MM.1S (cell line): ENCODE data around the gene SLC7A6.
A peak's percentile ranks its signal among the peaks of the same experiment; 100 is the strongest.

Source experiments
- DNase-seq: peaks from one replicate; pipeline ENCODE4 v3.0.0-alpha.2; 2015
- H2AFZ ChIP-seq: fragments of 300-600 bp; sonication (generic); 2 replicates; pipeline ENCODE4 v1.6.0; 2016; ENCODE audit warnings: antibody characterized with exemption, low read length
- H3F3A ChIP-seq: fragments of 300-600 bp; sonication (generic); 2 replicates; pipeline ENCODE4 v1.6.1; 2016; ENCODE audit warnings: mild to moderate bottlenecking, antibody characterized with exemption, low read length, moderate library complexity, mixed read lengths; ENCODE audit not compliant: insufficient read depth
- H3K27ac ChIP-seq: fragments of 300-600 bp; sonication (generic); 2 replicates; pipeline ENCODE4 v1.5.1; 2016; ENCODE audit warnings: mild to moderate bottlenecking, low read length
- H3K27me3 ChIP-seq: fragments of 300-600 bp; sonication (generic); replicated peaks from 2 replicates; pipeline ENCODE4 v1.6.0; 2016; ENCODE audit warnings: low read length; ENCODE audit not compliant: insufficient read depth
- H3K36me3 ChIP-seq: fragments of 300-600 bp; sonication (generic); replicated peaks from 2 replicates; pipeline ENCODE4 v1.6.1; 2016; ENCODE audit warnings: mild to moderate bottlenecking, low read length, mixed read lengths; ENCODE audit not compliant: insufficient read depth
- H3K4me1 ChIP-seq: fragments of 300-600 bp; sonication (generic); 2 replicates; pipeline ENCODE4 v1.6.1; 2016; ENCODE audit warnings: low read length, mixed read lengths
- H3K4me2 ChIP-seq: fragments of 300-600 bp; sonication (generic); 2 replicates; pipeline ENCODE4 v1.6.0; 2016; ENCODE audit warnings: low read depth, low read length
- H3K4me3 ChIP-seq: fragments of 300-600 bp; sonication (generic); 2 replicates; pipeline ENCODE4 v1.5.1; 2016; ENCODE audit warnings: low read length, mixed read lengths
- H3K79me2 ChIP-seq: fragments of 300-600 bp; sonication (generic); 2 replicates; pipeline ENCODE4 v1.6.1; 2016; ENCODE audit warnings: mixed run types, low read length, mixed read lengths
- H3K9ac ChIP-seq: fragments of 300-600 bp; sonication (generic); 2 replicates; pipeline ENCODE4 v1.6.1; 2016; ENCODE audit warnings: low read length, mixed read lengths
- H3K9me2 ChIP-seq: fragments of 300-600 bp; sonication (generic); replicated peaks from 2 replicates; pipeline ENCODE4 v1.6.1; 2016; ENCODE audit warnings: mild to moderate bottlenecking, low read length, mixed read lengths; ENCODE audit not compliant: insufficient read depth
- H3K9me3 ChIP-seq: fragments of 300-600 bp; sonication (generic); replicated peaks from 2 replicates; pipeline ENCODE4 v1.6.1; 2016; ENCODE audit warnings: mild to moderate bottlenecking, low read length, mixed read lengths; ENCODE audit not compliant: insufficient read depth
- H4K20me1 ChIP-seq: fragments of 300-600 bp; sonication (generic); 2 replicates; pipeline ENCODE4 v1.6.1; 2016; ENCODE audit warnings: mild to moderate bottlenecking, low read length, moderate library complexity, mixed read lengths; ENCODE audit not compliant: insufficient read depth
- EZH2 ChIP-seq: fragments of 300-600 bp; sonication (generic); optimal IDR thresholded peaks from 2 replicates; pipeline ENCODE3; 2017; ENCODE audit warnings: low read depth, mild to moderate bottlenecking, antibody characterized with exemption, low read length, mixed read lengths
- EZH2phosphoT487 ChIP-seq: fragments of 300-600 bp; sonication (generic); IDR thresholded peaks from 2 replicates; pipeline ENCODE4 v1.6.1; 2018; ENCODE audit warnings: antibody characterized with exemption, low read length
- TF ChIP-seq, protein P1 (sequence below): fragments of 300-600 bp; sonication (generic); IDR thresholded peaks from 2 replicates; pipeline ENCODE4 v1.5.1; 2016; ENCODE audit warnings: antibody characterized with exemption, low read length, mixed read lengths

Gene SLC7A6

DNA sequence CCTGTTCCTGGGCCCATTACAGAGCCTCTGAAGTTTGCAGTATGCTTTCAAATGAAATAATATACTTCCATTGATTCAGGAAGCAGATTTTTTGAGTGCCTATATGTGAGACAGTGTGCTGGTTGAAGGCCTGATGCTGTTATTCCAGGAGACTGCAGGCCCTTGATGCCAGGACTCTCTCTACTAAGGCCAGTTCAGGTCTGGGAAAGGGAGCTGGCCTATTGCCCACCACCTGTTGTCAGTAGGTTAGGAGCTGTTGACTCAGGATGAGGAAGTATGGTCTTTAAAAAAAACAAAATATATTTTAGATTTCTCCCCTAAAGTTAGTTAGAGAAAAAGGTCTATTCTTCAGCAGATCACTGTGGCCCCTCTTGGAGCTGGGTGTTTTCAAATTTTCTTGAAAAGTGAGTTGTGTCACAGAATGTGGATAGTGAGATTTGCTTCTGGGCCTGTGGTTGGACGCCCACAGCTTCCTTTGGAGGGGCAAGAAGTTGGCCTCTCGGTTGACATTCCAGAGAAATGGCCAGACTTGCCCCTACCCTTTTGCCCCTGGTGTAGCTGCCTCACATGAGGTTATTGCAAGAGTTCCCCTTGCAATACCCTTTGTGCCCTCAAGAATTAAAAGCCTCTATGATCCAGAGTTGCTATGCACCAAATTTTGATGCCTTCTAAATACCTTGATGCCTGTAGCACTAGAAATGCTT, 36.3 kb upstream of the SLC7A6 start:
- Histone ChIP-seq H2AFZ (no peak overlapping the region), H3K9me2 (no peaks in the 10 kb centered on the region), H3K9ac (no peak overlapping the region; the same call in 1 of the 2 replicates), H3K4me1 (peaks cover 15% of the 10 kb centered on the region), H3K27me3 (no peaks in the 10 kb centered on the region), H3K9me3 (no peaks in the 10 kb centered on the region), H3K27ac (peak overlapping the region; percentile 37; the same call in 1 of the 2 replicates), H3K4me2 (no peak overlapping the region), H3K79me2 (no peaks in the 10 kb centered on the region), H4K20me1 (no peaks in the 10 kb centered on the region), H3K4me3 (no peak overlapping the region), H3K36me3 (no peaks in the 10 kb centered on the region), H3F3A (peaks cover 9% of the 10 kb centered on the region; the same call in 1 of the 2 replicates)
- TF ChIP-seq EZH2phosphoT487 = no peak
- TF ChIP-seq, protein P1, sequence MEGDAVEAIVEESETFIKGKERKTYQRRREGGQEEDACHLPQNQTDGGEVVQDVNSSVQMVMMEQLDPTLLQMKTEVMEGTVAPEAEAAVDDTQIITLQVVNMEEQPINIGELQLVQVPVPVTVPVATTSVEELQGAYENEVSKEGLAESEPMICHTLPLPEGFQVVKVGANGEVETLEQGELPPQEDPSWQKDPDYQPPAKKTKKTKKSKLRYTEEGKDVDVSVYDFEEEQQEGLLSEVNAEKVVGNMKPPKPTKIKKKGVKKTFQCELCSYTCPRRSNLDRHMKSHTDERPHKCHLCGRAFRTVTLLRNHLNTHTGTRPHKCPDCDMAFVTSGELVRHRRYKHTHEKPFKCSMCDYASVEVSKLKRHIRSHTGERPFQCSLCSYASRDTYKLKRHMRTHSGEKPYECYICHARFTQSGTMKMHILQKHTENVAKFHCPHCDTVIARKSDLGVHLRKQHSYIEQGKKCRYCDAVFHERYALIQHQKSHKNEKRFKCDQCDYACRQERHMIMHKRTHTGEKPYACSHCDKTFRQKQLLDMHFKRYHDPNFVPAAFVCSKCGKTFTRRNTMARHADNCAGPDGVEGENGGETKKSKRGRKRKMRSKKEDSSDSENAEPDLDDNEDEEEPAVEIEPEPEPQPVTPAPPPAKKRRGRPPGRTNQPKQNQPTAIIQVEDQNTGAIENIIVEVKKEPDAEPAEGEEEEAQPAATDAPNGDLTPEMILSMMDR = no peak
- TF ChIP-seq EZH2 = no peak
- DNase-seq = no peak

DNA sequence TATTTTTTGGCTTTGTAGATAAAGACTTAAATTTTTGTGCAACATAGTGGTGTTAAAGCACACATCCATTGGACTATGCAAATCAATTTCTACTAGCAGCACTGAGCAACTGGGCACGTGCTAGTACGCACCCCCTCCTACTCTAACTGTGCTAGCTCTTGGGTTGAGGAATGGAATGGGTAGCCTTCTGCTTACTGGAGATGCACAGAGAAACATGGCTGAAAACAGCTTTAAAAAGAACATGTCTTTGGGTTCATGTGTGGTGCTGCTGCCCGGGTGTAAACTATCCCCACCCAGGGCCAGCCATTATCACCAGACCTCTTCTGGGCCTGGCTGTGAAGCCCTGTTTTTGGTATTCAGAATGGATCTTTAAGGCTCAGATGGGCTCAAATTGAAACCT, 35.7 kb upstream of the SLC7A6 start:
- Histone ChIP-seq H3K9me3 (no peaks in the 10 kb centered on the region), H3K4me1 (peaks cover 15% of the 10 kb centered on the region), H4K20me1 (no peaks in the 10 kb centered on the region), H3K36me3 (no peaks in the 10 kb centered on the region), H3K4me3 (no peak overlapping the region), H3K27ac (no peak overlapping the region), H3K4me2 (no peak overlapping the region), H3K9me2 (no peaks in the 10 kb centered on the region), H3K27me3 (no peaks in the 10 kb centered on the region), H3K79me2 (no peaks in the 10 kb centered on the region), H2AFZ (no peak overlapping the region), H3F3A (peaks cover 9% of the 10 kb centered on the region; the same call in 1 of the 2 replicates), H3K9ac (no peak overlapping the region)
- TF ChIP-seq EZH2 (no peak), EZH2phosphoT487 (no peak)
- TF ChIP-seq, protein P1 = no peak
- DNase-seq = no peak

DNA sequence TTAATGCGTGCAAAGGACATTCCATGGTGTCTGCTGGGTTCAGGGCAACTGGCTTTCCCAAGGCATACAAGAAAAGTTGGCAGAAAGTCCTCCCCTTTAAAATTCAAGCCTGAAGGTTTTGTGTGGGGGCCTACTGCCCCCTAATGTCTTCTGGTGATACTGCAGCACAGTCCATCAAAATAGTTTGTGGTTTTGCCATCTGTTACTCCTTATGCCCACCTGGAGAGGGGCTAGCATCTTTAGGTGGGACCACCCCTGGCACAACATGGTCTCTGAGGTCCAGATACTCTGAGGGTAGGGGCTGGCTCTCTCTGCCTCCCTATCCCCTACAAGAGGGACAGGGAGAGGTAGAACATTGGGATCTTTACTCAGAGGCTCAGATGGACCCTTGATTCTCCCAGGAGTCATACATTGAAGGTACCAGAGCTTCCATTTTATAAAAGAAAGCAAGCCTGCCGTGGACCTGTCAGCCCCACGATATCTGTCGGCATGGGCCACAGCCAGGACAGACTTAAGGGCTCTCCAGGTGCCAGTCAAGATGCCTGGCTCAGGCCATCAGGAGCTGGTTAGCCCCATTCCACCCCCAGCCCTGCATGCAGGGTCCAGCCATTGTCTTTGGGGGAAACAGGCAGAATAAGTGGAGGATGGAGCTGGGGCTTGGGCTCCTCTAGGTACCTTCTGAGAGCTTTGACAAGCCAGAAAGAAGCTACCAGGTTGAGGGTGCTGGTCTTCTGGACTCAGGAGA, 34.7 kb upstream of the SLC7A6 start:
- H4K20me1 ChIP-seq = no peaks in the 10 kb centered on the region

More for the DNA sequence above, 34.7 kb upstream of the SLC7A6 start:
- H3K27ac ChIP-seq = no peak overlapping the region
- H3K79me2 ChIP-seq = no peaks in the 10 kb centered on the region
- no peaks in the 10 kb centered on the region for H3K36me3 ChIP-seq
- peak; percentile 48 for DNase-seq
- peaks cover 12% of the 10 kb centered on the region for H3F3A ChIP-seq
- no peaks in the 10 kb centered on the region for H3K9me3 ChIP-seq
- H3K27me3 ChIP-seq = no peaks in the 10 kb centered on the region
- no peak overlapping the region for H3K4me3 ChIP-seq
- H3K9me2 ChIP-seq = no peaks in the 10 kb centered on the region
- no peak overlapping the region for H3K9ac ChIP-seq
- H2AFZ ChIP-seq = no peak overlapping the region
- peaks cover 15% of the 10 kb centered on the region for H3K4me1 ChIP-seq
- no peak for TF ChIP-seq EZH2phosphoT487
- TF ChIP-seq, protein P1 = peak; percentile 85
- no peak overlapping the region for H3K4me2 ChIP-seq
